ENCODE measurements around the gene PPM1H. TPM values are rescaled to one million over a fixed set of nuclear protein-coding genes. Genes with fewer than 3 reads are reported as not detected.
A peak's percentile ranks its signal among the peaks of the same experiment; 100 is the strongest.

The PPM1H gene
- total RNA-seq, 1 donor from 2014 or later = 21.6 TPM

- TF ChIP-seq, protein P1, sequence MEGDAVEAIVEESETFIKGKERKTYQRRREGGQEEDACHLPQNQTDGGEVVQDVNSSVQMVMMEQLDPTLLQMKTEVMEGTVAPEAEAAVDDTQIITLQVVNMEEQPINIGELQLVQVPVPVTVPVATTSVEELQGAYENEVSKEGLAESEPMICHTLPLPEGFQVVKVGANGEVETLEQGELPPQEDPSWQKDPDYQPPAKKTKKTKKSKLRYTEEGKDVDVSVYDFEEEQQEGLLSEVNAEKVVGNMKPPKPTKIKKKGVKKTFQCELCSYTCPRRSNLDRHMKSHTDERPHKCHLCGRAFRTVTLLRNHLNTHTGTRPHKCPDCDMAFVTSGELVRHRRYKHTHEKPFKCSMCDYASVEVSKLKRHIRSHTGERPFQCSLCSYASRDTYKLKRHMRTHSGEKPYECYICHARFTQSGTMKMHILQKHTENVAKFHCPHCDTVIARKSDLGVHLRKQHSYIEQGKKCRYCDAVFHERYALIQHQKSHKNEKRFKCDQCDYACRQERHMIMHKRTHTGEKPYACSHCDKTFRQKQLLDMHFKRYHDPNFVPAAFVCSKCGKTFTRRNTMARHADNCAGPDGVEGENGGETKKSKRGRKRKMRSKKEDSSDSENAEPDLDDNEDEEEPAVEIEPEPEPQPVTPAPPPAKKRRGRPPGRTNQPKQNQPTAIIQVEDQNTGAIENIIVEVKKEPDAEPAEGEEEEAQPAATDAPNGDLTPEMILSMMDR (IDR thresholded peaks at IDR 0.05; ENCODE audit: insufficient read depth, low read length, poor library complexity, severe bottlenecking) = no peak
- H3K36me3 ChIP-seq (ENCODE audit: control insufficient read depth, insufficient read depth, low read length) = no peaks in the 10 kb centered on the region
- H3K4me3 ChIP-seq (ENCODE audit: low read depth, low read length) = no peak overlapping the region
- DNase-seq (ENCODE audit: low read depth) = no peak
- no peaks in the 10 kb centered on the region for H3K27me3 ChIP-seq (ENCODE audit: control insufficient read depth, insufficient read depth, low read length)
Measured at GRCh38 chr12:62899568-62900390, 35.2 kb downstream of the PPM1H start.

DNA sequence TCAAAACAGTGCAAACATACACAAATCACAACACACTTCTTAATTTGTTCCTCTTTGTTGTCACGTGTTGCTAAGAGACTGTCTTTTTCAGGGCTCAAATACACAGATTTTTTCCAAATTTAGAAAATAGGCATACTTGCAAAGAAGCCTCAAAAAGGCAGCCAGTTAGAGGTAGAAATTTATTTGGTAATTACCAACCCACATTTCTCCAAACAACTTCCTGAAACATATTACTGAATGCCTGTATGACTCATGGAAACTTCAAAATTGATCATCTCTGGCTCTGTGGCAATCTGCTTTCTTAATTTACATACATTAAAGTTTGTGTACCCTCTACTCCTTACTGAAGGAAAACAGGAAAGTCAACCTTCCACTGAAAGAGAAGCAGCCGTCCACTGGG is 36.4 kb downstream of the PPM1H start:
- H3K27me3 ChIP-seq (ENCODE audit: control insufficient read depth, insufficient read depth, low read length) = no peaks in the 10 kb centered on the region
- H3K36me3 ChIP-seq (ENCODE audit: control insufficient read depth, insufficient read depth, low read length) = no peaks in the 10 kb centered on the region
- H3K4me3 ChIP-seq (ENCODE audit: low read depth, low read length) = no peak overlapping the region
- DNase-seq (ENCODE audit: low read depth) = no peak
- TF ChIP-seq, protein P1 (IDR thresholded peaks at IDR 0.05; ENCODE audit: insufficient read depth, low read length, poor library complexity, severe bottlenecking) = no peak

DNA sequence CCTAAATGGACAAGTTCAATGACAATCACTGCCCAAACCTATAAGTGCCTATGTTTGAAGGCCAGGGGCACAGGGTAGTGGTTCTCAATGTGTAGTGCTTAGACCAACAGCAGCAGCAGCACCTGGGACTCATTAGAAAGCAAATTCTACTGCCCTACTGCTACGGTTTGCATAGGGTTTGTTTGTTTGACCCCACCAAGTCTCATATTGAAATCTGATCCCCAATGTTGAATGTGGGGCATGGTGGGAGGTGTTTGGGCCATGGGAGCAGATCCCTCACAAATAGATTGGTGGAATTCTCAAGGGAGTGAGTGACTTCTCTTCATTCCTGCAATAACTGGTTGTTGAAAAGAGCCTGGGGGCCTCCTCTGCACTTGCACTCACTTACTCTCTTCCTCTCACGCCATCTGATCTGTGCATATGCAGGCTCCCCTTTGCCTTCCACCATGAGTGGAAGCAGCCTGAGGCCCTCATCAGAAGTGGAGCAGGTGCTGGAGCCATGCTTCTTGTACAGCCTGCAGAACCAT is 39.5 kb downstream of the PPM1H start:
- Histone ChIP-seq H3K36me3 (ENCODE audit: control insufficient read depth, insufficient read depth, low read length) (no peaks in the 10 kb centered on the region), H3K4me3 (ENCODE audit: low read depth, low read length) (no peak overlapping the region), H3K27me3 (ENCODE audit: control insufficient read depth, insufficient read depth, low read length) (no peaks in the 10 kb centered on the region)
- TF ChIP-seq, protein P1 (IDR thresholded peaks at IDR 0.05; ENCODE audit: insufficient read depth, low read length, poor library complexity, severe bottlenecking) = no peak
- no peak for DNase-seq (ENCODE audit: low read depth)

DNA sequence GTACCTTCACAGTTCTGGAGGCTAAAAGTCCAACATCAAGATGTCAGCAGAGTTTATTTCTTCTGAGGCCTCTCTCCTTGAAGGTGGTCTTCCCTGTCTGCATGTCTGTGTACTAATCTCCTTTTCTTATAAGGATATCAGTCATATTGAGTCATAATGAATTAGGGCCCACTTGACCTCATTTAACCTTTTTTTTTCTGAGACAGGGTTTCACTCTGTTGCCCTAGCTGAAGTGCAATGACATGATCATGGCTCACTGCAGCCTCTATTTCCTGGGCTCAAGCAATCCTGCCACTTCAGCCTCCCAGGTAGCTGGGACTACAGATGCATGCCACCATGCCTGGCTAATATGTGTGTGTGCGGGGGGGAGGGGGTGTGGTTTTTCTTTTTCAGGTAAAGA is 41.7 kb downstream of the PPM1H start:
- H3K27me3 ChIP-seq (ENCODE audit: control insufficient read depth, insufficient read depth, low read length) = no peaks in the 10 kb centered on the region
- no peak overlapping the region for H3K4me3 ChIP-seq (ENCODE audit: low read depth, low read length)
- TF ChIP-seq, protein P1 (IDR thresholded peaks at IDR 0.05; ENCODE audit: insufficient read depth, low read length, poor library complexity, severe bottlenecking) = no peak
- no peak for DNase-seq (ENCODE audit: low read depth)
- no peaks in the 10 kb centered on the region for H3K36me3 ChIP-seq (ENCODE audit: control insufficient read depth, insufficient read depth, low read length)

DNA sequence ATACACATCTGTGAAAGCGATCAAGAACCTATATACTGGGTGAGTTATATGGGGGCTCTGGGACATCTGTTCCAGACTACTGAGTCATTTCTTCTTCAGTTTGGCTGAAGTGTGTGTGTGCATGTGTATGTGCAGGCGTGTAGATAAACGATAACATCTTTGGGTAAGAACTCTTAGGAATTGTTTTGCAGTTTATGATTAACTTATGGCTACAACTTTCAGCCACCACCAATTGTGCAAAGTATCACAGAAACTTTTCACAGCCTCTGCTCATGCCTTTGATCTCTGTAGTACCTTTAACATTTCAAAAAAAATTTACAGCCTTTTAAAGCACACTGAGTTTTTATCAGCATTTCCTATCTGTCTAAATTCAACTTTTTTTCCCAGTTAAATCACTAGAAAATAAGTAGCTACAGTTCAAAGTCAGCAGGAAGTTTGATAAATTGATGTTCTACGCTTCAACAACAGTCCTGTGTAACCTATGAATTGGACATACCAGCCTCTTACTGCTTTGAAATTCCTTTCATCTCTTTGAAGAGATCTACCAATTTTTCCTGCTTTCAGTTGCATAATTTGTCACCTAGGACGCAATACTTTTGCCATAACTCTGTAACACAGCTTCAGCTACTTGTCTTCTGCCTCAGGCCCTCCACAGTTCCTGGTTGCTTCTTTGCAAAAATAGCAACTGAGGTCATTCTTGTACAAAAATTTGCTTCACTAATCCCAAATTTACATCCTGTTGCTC is 43.0 kb downstream of the PPM1H start:
- Histone ChIP-seq H3K27me3 (ENCODE audit: control insufficient read depth, insufficient read depth, low read length) (no peaks in the 10 kb centered on the region), H3K36me3 (ENCODE audit: control insufficient read depth, insufficient read depth, low read length) (no peaks in the 10 kb centered on the region), H3K4me3 (ENCODE audit: low read depth, low read length) (no peak overlapping the region)
- peak; percentile 43 for DNase-seq (ENCODE audit: low read depth)
- TF ChIP-seq, protein P1 (IDR thresholded peaks at IDR 0.05; ENCODE audit: insufficient read depth, low read length, poor library complexity, severe bottlenecking) = no peak

Measured in kidney epithelial cell (primary cell).